IMR-90 (cell line): Measurements from ENCODE around the gene SCIN. TPM values are rescaled to one million over a fixed set of nuclear protein-coding genes. Genes with fewer than 3 reads are reported as not detected.

Experiments
- ATAC-seq: fragments of 200-7000 bp; cut with Tn5 transposase; 2 replicates; pipeline ENCODE4 v1.9.1; 2020; ENCODE audit warnings: low read depth, mild to moderate bottlenecking, moderate library complexity
- BruUV-seq: library from RNA; stranded (reverse); fragments of 400-500 nt; replicated peaks from 2 replicates; lab custom pipeline; 2021; lab: Mats Ljungman, UMichigan
- CTCF ChIA-PET: fragments of 300-600 bp; formaldehyde crosslinking; extraction: SDS; loops from one replicate; lab custom pipeline; 2021; ENCODE audit warnings: antibody characterized with exemption; lab: Yijun Ruan, JAX
- POLR2A ChIA-PET: fragments of 300-600 bp; sonication (Branson Sonifier 250); formaldehyde crosslinking; loops from one replicate; lab custom pipeline; 2022; ENCODE audit warnings: antibody characterized with exemption; ENCODE audit not compliant: unreplicated experiment; lab: Charles Lee
- DNase-seq: peaks from one replicate; pipeline ENCODE4 v3.0.0; 2013
- H2AFZ ChIP-seq: replicated peaks from 2 replicates; pipeline ENCODE3; 2013; ENCODE audit warnings: low read length, mild to moderate bottlenecking; ENCODE audit not compliant: poor library complexity
- H2AK5ac ChIP-seq: 2 replicates; pipeline ENCODE4 v1.6.1; 2013; ENCODE audit warnings: low read depth, low read length, inconsistent platforms
- H2AK9ac ChIP-seq: replicated peaks from 2 replicates; pipeline ENCODE3; 2013; ENCODE audit warnings: mild to moderate bottlenecking, low read depth, low read length, moderate library complexity; ENCODE audit not compliant: poor library complexity
- H2BK120ac ChIP-seq: 2 replicates; pipeline ENCODE4 v1.6.1; 2013; ENCODE audit warnings: low read depth, low read length, inconsistent platforms
- H2BK15ac ChIP-seq: 3 replicates; pipeline ENCODE4 v1.6.1; 2013; ENCODE audit warnings: low read depth, low read length, inconsistent platforms
- H2BK20ac ChIP-seq: 2 replicates; pipeline ENCODE4 v1.6.1; 2013; ENCODE audit warnings: low read depth, mild to moderate bottlenecking, inconsistent platforms, low read length, moderate library complexity
- H2BK5ac ChIP-seq: 2 replicates; pipeline ENCODE4 v1.6.1; 2013; ENCODE audit warnings: mild to moderate bottlenecking, low read depth, low read length, inconsistent platforms; ENCODE audit not compliant: poor library complexity, severe bottlenecking
- H3K14ac ChIP-seq: replicated peaks from 2 replicates; pipeline ENCODE4 v1.6.1; 2013; ENCODE audit warnings: low read depth, low read length, inconsistent platforms
- H3K18ac ChIP-seq: 2 replicates; pipeline ENCODE4 v1.6.1; 2013; ENCODE audit warnings: low read depth, low read length, control low read depth
- H3K23ac ChIP-seq: 2 replicates; pipeline ENCODE4 v1.6.1; 2013; ENCODE audit warnings: low read depth, low read length, inconsistent platforms
- H3K27ac ChIP-seq: 2 replicates; pipeline ENCODE4 v1.5.1; 2013; ENCODE audit warnings: mild to moderate bottlenecking, control low read depth, low read length; ENCODE audit not compliant: insufficient read depth
- H3K27me3 ChIP-seq: 2 replicates; pipeline ENCODE4 v1.6.1; 2013; ENCODE audit warnings: low read length; ENCODE audit not compliant: control insufficient read depth, insufficient read depth
- H3K36me3 ChIP-seq: 2 replicates; pipeline ENCODE4 v1.6.1; 2013; ENCODE audit warnings: low read length, mixed read lengths; ENCODE audit not compliant: control insufficient read depth, insufficient read depth
- H3K4ac ChIP-seq: 2 replicates; pipeline ENCODE4 v1.6.1; 2013; ENCODE audit warnings: low read depth, low read length, inconsistent platforms
- H3K4me1 ChIP-seq: 2 replicates; pipeline ENCODE4 v1.6.1; 2013; ENCODE audit warnings: low read length, mixed read lengths; ENCODE audit not compliant: control insufficient read depth, insufficient read depth
- H3K4me2 ChIP-seq: 2 replicates; pipeline ENCODE4 v1.6.1; 2013; ENCODE audit warnings: low read depth, mild to moderate bottlenecking, control low read depth, low read length, moderate library complexity
- H3K4me3 ChIP-seq: 2 replicates; pipeline ENCODE4 v1.5.1; 2013; ENCODE audit warnings: low read depth, mild to moderate bottlenecking, control low read depth, low read length, moderate library complexity; ENCODE audit not compliant: insufficient read depth
- H3K56ac ChIP-seq: 2 replicates; pipeline ENCODE4 v1.6.1; 2013; ENCODE audit warnings: low read length, inconsistent platforms; ENCODE audit not compliant: insufficient read depth; ENCODE audit errors: extremely low read depth
- H3K79me1 ChIP-seq, 2 experiments: 2 replicates each; pipeline ENCODE4 v1.6.1; 2013; ENCODE audit warnings: low read length in 2 of 2, inconsistent platforms in 1 of 2, low read depth in 1 of 2
- H3K9ac ChIP-seq: 2 replicates; pipeline ENCODE4 v1.6.1; 2013; ENCODE audit warnings: low read depth, low read length, control low read depth
- H3K9me1 ChIP-seq: 2 replicates; pipeline ENCODE4 v1.6.1; 2013; ENCODE audit warnings: low read length, inconsistent platforms; ENCODE audit not compliant: insufficient read depth
- H3K9me3 ChIP-seq: 2 replicates; pipeline ENCODE4 v1.6.1; 2013; ENCODE audit warnings: low read length; ENCODE audit not compliant: control insufficient read depth, insufficient read depth
- H4K20me1 ChIP-seq: 2 replicates; pipeline ENCODE4 v1.6.1; 2013; ENCODE audit warnings: low read length, inconsistent platforms; ENCODE audit not compliant: insufficient read depth
- H4K5ac ChIP-seq: 2 replicates; pipeline ENCODE4 v1.6.1; 2013; ENCODE audit warnings: mild to moderate bottlenecking, low read depth, low read length, control low read depth
- H4K8ac ChIP-seq, 2 experiments: 2 replicates each; pipeline ENCODE4 v1.6.1; 2013; ENCODE audit warnings: low read depth in 2 of 2, low read length in 2 of 2, control low read depth in 1 of 2, inconsistent platforms in 1 of 2
- H4K91ac ChIP-seq: 2 replicates; pipeline ENCODE4 v1.6.1; 2013; ENCODE audit warnings: low read depth, low read length, inconsistent platforms; ENCODE audit not compliant: insufficient read depth
- BHLHE40 ChIP-seq: fragments of 150-350 bp; IDR thresholded peaks from 2 replicates; pipeline ENCODE4 v1.6.1; 2016; ENCODE audit warnings: mild to moderate bottlenecking, low read depth, low read length
- CEBPB ChIP-seq: IDR thresholded peaks from 2 replicates; pipeline ENCODE4 v1.6.1; 2012; ENCODE audit warnings: low read depth, low read length, improper control_type of control experiment
- CHD1 ChIP-seq: IDR thresholded peaks from 2 replicates; pipeline ENCODE4 v1.6.1; 2012; ENCODE audit warnings: low read depth, low read length, improper control_type of control experiment
- FOS ChIP-seq: fragments of 150-350 bp; IDR thresholded peaks from 2 replicates; pipeline ENCODE4 v1.6.1; 2016; ENCODE audit warnings: low read depth, low read length
- MAFK ChIP-seq: IDR thresholded peaks from 2 replicates; pipeline ENCODE4 v1.6.1; 2012; ENCODE audit warnings: low read depth, low read length, improper control_type of control experiment
- MAZ ChIP-seq: IDR thresholded peaks from 2 replicates; pipeline ENCODE4 v1.6.1; 2012; ENCODE audit warnings: low read depth, mild to moderate bottlenecking, low read length, improper control_type of control experiment, moderate library complexity, borderline replicate concordance
- MXI1 ChIP-seq: IDR thresholded peaks from 2 replicates; pipeline ENCODE4 v1.6.1; 2012; ENCODE audit warnings: low read depth, mild to moderate bottlenecking, low read length, moderate library complexity, borderline replicate concordance
- NFE2L2 ChIP-seq: fragments of 150-350 bp; IDR thresholded peaks from 2 replicates; pipeline ENCODE4 v1.6.1; 2016; ENCODE audit warnings: low read depth, mild to moderate bottlenecking, low read length
- POLR2A ChIP-seq: IDR thresholded peaks from 2 replicates; pipeline ENCODE4 v1.6.1; 2012; ENCODE audit warnings: mild to moderate bottlenecking, low read depth, low read length
- RAD21 ChIP-seq: IDR thresholded peaks from 2 replicates; pipeline ENCODE4 v1.6.1; 2012; ENCODE audit warnings: low read length, improper control_type of control experiment
- RCOR1 ChIP-seq: IDR thresholded peaks from 2 replicates; pipeline ENCODE4 v1.6.1; 2012; ENCODE audit warnings: mild to moderate bottlenecking, low read length, improper control_type of control experiment; ENCODE audit not compliant: insufficient replicate concordance
- RFX5 ChIP-seq: IDR thresholded peaks from 2 replicates; pipeline ENCODE4 v1.8.0; 2012; ENCODE audit warnings: low read depth, mild to moderate bottlenecking, low read length, moderate library complexity
- SMC3 ChIP-seq: fragments of 150-350 bp; IDR thresholded peaks from 2 replicates; pipeline ENCODE4 v1.6.1; 2016; ENCODE audit warnings: low read depth, mild to moderate bottlenecking, antibody characterized with exemption, low read length, moderate library complexity
- WGBS, 2 experiments: methylation state at CpG; one replicate each; pipeline versions ENCODE4 v1.1.5 to v1.1.7; 2013; ENCODE audit warnings: missing lambda C conversion rate in 2 of 2; ENCODE audit not compliant: insufficient read length in 1 of 2; ENCODE audit errors: extremely low coverage in 2 of 2; 5-methylcytosine and 5-hydroxymethylcytosine counted together
- dilution Hi-C: fragments of 300-500 bp; cut with HindIII; formaldehyde crosslinking; loops from one replicate; pipeline ENCODE4 v1.14.3; 2018; ENCODE audit warnings: low sequenced_read_pairs; ENCODE audit not compliant: unreplicated experiment
- in situ Hi-C: fragments of 300-500 bp; cut with MboI; formaldehyde crosslinking; loops from 3 replicates; pipeline ENCODE4 v1.14.3; 2019; ENCODE audit warnings: low sequenced_read_pairs, inconsistent platforms, mixed read lengths
- intact Hi-C: fragments of 100-400 bp; cut with micrococcal nuclease; formaldehyde crosslinking; loops from 2 replicates; pipeline ENCODE4 v1.10.0; 2022
- polyA plus RNA-seq, 3 experiments: library from polyadenylated mRNA; depleted of rRNA; stranded (reverse); fragments of >200 nt; gene quantifications; 2 replicates each; pipeline ENCODE4 v1.2.3, GENCODE V29; 2012; ENCODE audit warnings: low replicate concordance in 1 of 3
- total RNA-seq: library from RNA; depleted of rRNA; stranded (reverse); fragments of >200 nt; gene quantifications from 2 replicates; pipeline ENCODE4 v1.2.3, GENCODE V29; 2012
- TF ChIP-seq, protein P1 (sequence below): fragments of 150-350 bp; IDR thresholded peaks from 2 replicates; pipeline ENCODE4 v1.6.1; 2016; ENCODE audit warnings: low read depth, mild to moderate bottlenecking, low read length, moderate library complexity, borderline replicate concordance
- TF ChIP-seq, protein P2 (sequence below): fragments of 150-350 bp; IDR thresholded peaks from 2 replicates; pipeline ENCODE4 v1.6.1; 2017; ENCODE audit warnings: mild to moderate bottlenecking, antibody characterized with exemption, low read length, low read depth
- TF ChIP-seq, protein P3 (sequence below): conservative IDR thresholded peaks from 2 replicates; pipeline ENCODE4 v1.5.1; 2012; ENCODE audit warnings: mild to moderate bottlenecking, low read depth, low read length, improper control_type of control experiment

The SCIN gene
- total and polyA plus RNA-seq, 2 of the 4 experiments (the other 2 are of a cell fraction): under 0.01 to 0.05 TPM

DNA sequence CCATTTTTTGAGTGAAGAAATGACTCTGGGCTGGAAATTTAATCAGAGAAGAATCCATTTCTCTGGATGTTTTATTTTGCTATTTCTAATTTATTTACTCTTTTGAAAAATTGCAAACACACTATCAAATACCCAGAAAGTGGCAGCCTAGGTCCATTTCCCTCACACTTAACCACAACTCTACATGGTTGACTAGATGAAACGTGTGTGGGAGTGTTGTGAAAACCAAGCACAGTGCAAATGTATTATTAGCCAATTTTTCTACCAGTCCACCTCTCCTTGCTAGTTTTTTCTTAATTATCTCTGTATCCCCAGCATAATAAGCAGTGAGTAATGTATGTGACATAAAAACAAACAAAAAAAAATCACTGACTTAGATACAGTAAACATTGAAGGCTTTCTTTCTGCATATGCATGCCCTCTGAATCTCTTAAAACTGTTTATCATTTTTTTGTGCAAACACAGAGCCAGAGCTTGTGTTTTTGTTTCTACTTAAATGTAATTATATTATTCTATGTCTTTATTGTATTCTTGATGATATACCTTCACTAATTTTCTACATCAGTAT, 30.9 kb downstream of the SCIN start:
- no peak overlapping the region for H3K56ac ChIP-seq
- H2BK120ac ChIP-seq: no peak overlapping the region
- in situ Hi-C loops: no loop called here
- whole genome bisulfite sequencing, 2 experiments: no CpG with 5 or more reads among the region's 1 CpG
- no peak overlapping the region for H2AK5ac ChIP-seq
- H4K91ac ChIP-seq: no peak overlapping the region
- H3K18ac ChIP-seq: no peak overlapping the region
- H3K27ac ChIP-seq: no peak overlapping the region
- no peak overlapping the region for H2BK5ac ChIP-seq
- no peak overlapping the region for H2AK9ac ChIP-seq
- no peak overlapping the region for H3K14ac ChIP-seq
- no peaks in the 10 kb centered on the region for H3K9me1 ChIP-seq
- TF ChIP-seq CHD1: no peak
- TF ChIP-seq BHLHE40: no peak
- TF ChIP-seq MAFK: no peak
- TF ChIP-seq, protein P1, sequence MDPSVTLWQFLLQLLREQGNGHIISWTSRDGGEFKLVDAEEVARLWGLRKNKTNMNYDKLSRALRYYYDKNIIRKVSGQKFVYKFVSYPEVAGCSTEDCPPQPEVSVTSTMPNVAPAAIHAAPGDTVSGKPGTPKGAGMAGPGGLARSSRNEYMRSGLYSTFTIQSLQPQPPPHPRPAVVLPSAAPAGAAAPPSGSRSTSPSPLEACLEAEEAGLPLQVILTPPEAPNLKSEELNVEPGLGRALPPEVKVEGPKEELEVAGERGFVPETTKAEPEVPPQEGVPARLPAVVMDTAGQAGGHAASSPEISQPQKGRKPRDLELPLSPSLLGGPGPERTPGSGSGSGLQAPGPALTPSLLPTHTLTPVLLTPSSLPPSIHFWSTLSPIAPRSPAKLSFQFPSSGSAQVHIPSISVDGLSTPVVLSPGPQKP: no peak
- TF ChIP-seq, protein P2, sequence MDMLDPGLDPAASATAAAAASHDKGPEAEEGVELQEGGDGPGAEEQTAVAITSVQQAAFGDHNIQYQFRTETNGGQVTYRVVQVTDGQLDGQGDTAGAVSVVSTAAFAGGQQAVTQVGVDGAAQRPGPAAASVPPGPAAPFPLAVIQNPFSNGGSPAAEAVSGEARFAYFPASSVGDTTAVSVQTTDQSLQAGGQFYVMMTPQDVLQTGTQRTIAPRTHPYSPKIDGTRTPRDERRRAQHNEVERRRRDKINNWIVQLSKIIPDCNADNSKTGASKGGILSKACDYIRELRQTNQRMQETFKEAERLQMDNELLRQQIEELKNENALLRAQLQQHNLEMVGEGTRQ: no peak
- TF ChIP-seq SMC3: no peak
- TF ChIP-seq, protein P3, sequence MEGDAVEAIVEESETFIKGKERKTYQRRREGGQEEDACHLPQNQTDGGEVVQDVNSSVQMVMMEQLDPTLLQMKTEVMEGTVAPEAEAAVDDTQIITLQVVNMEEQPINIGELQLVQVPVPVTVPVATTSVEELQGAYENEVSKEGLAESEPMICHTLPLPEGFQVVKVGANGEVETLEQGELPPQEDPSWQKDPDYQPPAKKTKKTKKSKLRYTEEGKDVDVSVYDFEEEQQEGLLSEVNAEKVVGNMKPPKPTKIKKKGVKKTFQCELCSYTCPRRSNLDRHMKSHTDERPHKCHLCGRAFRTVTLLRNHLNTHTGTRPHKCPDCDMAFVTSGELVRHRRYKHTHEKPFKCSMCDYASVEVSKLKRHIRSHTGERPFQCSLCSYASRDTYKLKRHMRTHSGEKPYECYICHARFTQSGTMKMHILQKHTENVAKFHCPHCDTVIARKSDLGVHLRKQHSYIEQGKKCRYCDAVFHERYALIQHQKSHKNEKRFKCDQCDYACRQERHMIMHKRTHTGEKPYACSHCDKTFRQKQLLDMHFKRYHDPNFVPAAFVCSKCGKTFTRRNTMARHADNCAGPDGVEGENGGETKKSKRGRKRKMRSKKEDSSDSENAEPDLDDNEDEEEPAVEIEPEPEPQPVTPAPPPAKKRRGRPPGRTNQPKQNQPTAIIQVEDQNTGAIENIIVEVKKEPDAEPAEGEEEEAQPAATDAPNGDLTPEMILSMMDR: no peak
- no peak for TF ChIP-seq POLR2A
- TF ChIP-seq MXI1: no peak
- TF ChIP-seq MAZ: no peak
- no peak for TF ChIP-seq FOS
- TF ChIP-seq RFX5: no peak
- TF ChIP-seq RCOR1: no peak
- TF ChIP-seq CEBPB: no peak
- TF ChIP-seq NFE2L2: no peak
- TF ChIP-seq RAD21: no peak
- ATAC-seq: no peak
- H3K9ac ChIP-seq: no peak overlapping the region
- POLR2A ChIA-PET: no interaction called here
- no peak overlapping the region for H4K5ac ChIP-seq
- H4K20me1 ChIP-seq: no peaks in the 10 kb centered on the region
- no peaks in the 10 kb centered on the region for H3K27me3 ChIP-seq
- H3K36me3 ChIP-seq: no peaks in the 10 kb centered on the region
- no peak overlapping the region for H2BK15ac ChIP-seq
- H3K4ac ChIP-seq: no peak overlapping the region
- H2BK20ac ChIP-seq: no peak overlapping the region
- intact Hi-C loops: no loop called here
- dilution Hi-C loops: no loop called here
- BruUV-seq: no TSS peak
- DNase-seq: no peak
- no peaks in the 10 kb centered on the region for H3K4me1 ChIP-seq
- no peak overlapping the region for H3K4me3 ChIP-seq
- no peak overlapping the region for H2AFZ ChIP-seq
- no peaks in the 10 kb centered on the region for H3K9me3 ChIP-seq
- no peaks in the 10 kb centered on the region for H3K79me1 ChIP-seq
- no peak overlapping the region for H3K23ac ChIP-seq
- CTCF ChIA-PET: no interaction called here
- H4K8ac ChIP-seq: no peak overlapping the region
- no peak overlapping the region for H3K4me2 ChIP-seq
